ENCODE results near the gene IGF2R. TPM values are rescaled to one million over a fixed set of nuclear protein-coding genes. Genes with fewer than 3 reads are reported as not detected.
"Not testable (repeated sequence)": the region's sequence is repeated elsewhere in the genome, so short reads cannot be mapped to it uniquely, and the experiment has no call there.

Gene IGF2R
- total and polyA plus RNA-seq, 8 donors: 2.0 to 70.5 (median 31.5) TPM

GRCh38 chr6:160000280-160000704 lies 31.4 kb downstream of the IGF2R start:
- WGBS, 5 donors: 82 to 95% (median 87%) methylated on average over 8 of the region's 8 CpGs
- no peak overlapping the region for H3K27ac ChIP-seq
- no peaks in the 10 kb centered on the region for H3K27me3 ChIP-seq
- peaks cover 0 to 29% (median 18%) of the 10 kb centered on the region in 4 donors for H3K4me1 ChIP-seq
- TF ChIP-seq EP300 (IDR thresholded peaks at IDR 0.05) (no peak), POLR2A (IDR thresholded peaks at IDR 0.05) (no peak), POLR2AphosphoS5 (IDR thresholded peaks at IDR 0.05) (no peak), CTCF (IDR thresholded peaks at IDR 0.05) (no peak)
- intact Hi-C loops (cut with DNase I; ENCODE audit: low total_unique reads): no loop called here
- DNase-seq: no peak
- peaks cover 0 to 27% (median 10%) of the 10 kb centered on the region in 4 donors for H3K36me3 ChIP-seq
- no peak overlapping the region for H3K4me3 ChIP-seq
- H3K9me3 ChIP-seq: no peaks in the 10 kb centered on the region

- intact Hi-C loops (cut with DNase I; ENCODE audit: low total_unique reads); H3K27me3 ChIP-seq; H3K4me3 ChIP-seq; H3K27ac ChIP-seq; H3K9me3 ChIP-seq; DNase-seq: not testable (repeated sequence)
- 87 to 95% (median 89%) methylated on average over 9 of the region's 9 CpGs for WGBS, 5 donors
- peaks cover 0 to 27% (median 10%) of the 10 kb centered on the region in 4 donors for H3K36me3 ChIP-seq
- peaks cover 0 to 36% (median 22%) of the 10 kb centered on the region in 4 donors for H3K4me1 ChIP-seq
These were observed 32.1 kb downstream of the IGF2R start for GRCh38 chr6:160000893-160001427.

GRCh38 chr6:160002882-160003281 lies 34.0 kb downstream of the IGF2R start:
- peaks cover 0 to 44% (median 24%) of the 10 kb centered on the region in 4 donors for H3K4me1 ChIP-seq
- no peak overlapping the region for H3K27ac ChIP-seq
- TF ChIP-seq EP300 (IDR thresholded peaks at IDR 0.05): no peak
- no peak for TF ChIP-seq POLR2AphosphoS5 (IDR thresholded peaks at IDR 0.05)
- no peak for TF ChIP-seq CTCF (IDR thresholded peaks at IDR 0.05)
- no peak for TF ChIP-seq POLR2A (IDR thresholded peaks at IDR 0.05)
- WGBS, 5 donors: 28 to 57% (median 46%) methylated on average over 2 of the region's 2 CpGs
- intact Hi-C loops (cut with DNase I; ENCODE audit: low total_unique reads): no loop called here
- no peaks in the 10 kb centered on the region for H3K9me3 ChIP-seq
- no peaks in the 10 kb centered on the region for H3K27me3 ChIP-seq
- no peak overlapping the region for H3K4me3 ChIP-seq
- peaks cover 0 to 16% (median 9%) of the 10 kb centered on the region in 4 donors for H3K36me3 ChIP-seq
- DNase-seq: no peak

GRCh38 chr6:160004018-160004417 lies 35.1 kb downstream of the IGF2R start:
- H3K36me3 ChIP-seq: peaks cover 0 to 8% (median 7%) of the 10 kb centered on the region in 4 donors
- no peaks in the 10 kb centered on the region for H3K9me3 ChIP-seq
- peaks cover 0 to 54% (median 31%) of the 10 kb centered on the region in 4 donors for H3K4me1 ChIP-seq
- no peak overlapping the region for H3K27ac ChIP-seq
- H3K27me3 ChIP-seq: no peaks in the 10 kb centered on the region
- intact Hi-C loops (cut with DNase I; ENCODE audit: low total_unique reads): no loop called here
- WGBS, 5 donors: 91 to 94% (median 93%) methylated on average over 8 of the region's 8 CpGs
- DNase-seq: no peak
- TF ChIP-seq CTCF (IDR thresholded peaks at IDR 0.05) (no peak), EP300 (IDR thresholded peaks at IDR 0.05) (no peak), POLR2AphosphoS5 (IDR thresholded peaks at IDR 0.05) (no peak), POLR2A (IDR thresholded peaks at IDR 0.05) (no peak)
- no peak overlapping the region for H3K4me3 ChIP-seq

- TF ChIP-seq POLR2AphosphoS5 (IDR thresholded peaks at IDR 0.05) (no peak), CTCF (IDR thresholded peaks at IDR 0.05) (no peak), EP300 (IDR thresholded peaks at IDR 0.05) (no peak), POLR2A (IDR thresholded peaks at IDR 0.05) (no peak)
- H3K27me3 ChIP-seq: no peaks in the 10 kb centered on the region
- 92 to 99% (median 95%) methylated on average over 18 to 21 of the region's 21 CpGs for WGBS, 5 donors
- peaks cover 0 to 54% (median 31%) of the 10 kb centered on the region in 4 donors for H3K4me1 ChIP-seq
- no peak overlapping the region for H3K27ac ChIP-seq
- intact Hi-C loops (cut with DNase I; ENCODE audit: low total_unique reads): no loop called here
- DNase-seq: no peak
- no peaks in the 10 kb centered on the region for H3K9me3 ChIP-seq
- H3K36me3 ChIP-seq: peaks cover 0 to 8% (median 4%) of the 10 kb centered on the region in 4 donors
- H3K4me3 ChIP-seq: no peak overlapping the region
These were observed 35.7 kb downstream of the IGF2R start for GRCh38 chr6:160004419-160005175.

Data from stomach (tissue), 9 donors.